Activated naive CD4-positive, alpha-beta T cell treated with Interleukin-2 at 50 U/mL for 16 hours (primary cell): ENCODE measurements around the gene CYP26B1.

Source experiments
- DNase-seq: peaks from one replicate; pipeline ENCODE4 v3.0.0-alpha.2; 2020

CYP26B1 gene

GRCh38 chr2:72080286-72081145 lies 67.1 kb downstream of the CYP26B1 start:
- no peak for DNase-seq
